Measurements from ENCODE around the gene APH1B.

The APH1B gene

GRCh38 chr15:63250312-63250965, 27.0 kb upstream of the APH1B start:
- Histone ChIP-seq H3K4me1 (ENCODE audit: control insufficient read depth in 5 of 5, insufficient read depth in 5 of 5, low read length in 5 of 5) (peaks cover 0 to 21% (median 14%) of the 10 kb centered on the region in 5 donors), H3K9ac (ENCODE audit: low read length in 5 of 5) (no peak overlapping the region), H3K27me3 (ENCODE audit: control insufficient read depth in 5 of 5, insufficient read depth in 4 of 5, low read length in 5 of 5) (no peaks in the 10 kb centered on the region), H3K9me3 (ENCODE audit: control insufficient read depth in 5 of 5, low read length in 5 of 5) (no peaks in the 10 kb centered on the region), H3K4me3 (ENCODE audit: low read depth in 1 of 5, low read length in 5 of 5) (no peak overlapping the region), H3K36me3 (ENCODE audit: control insufficient read depth in 5 of 5, insufficient read depth in 5 of 5, low read length in 5 of 5) (peaks cover 6 to 25% (median 12%) of the 10 kb centered on the region in 5 donors), H3K27ac (ENCODE audit: low read depth, low read length) (no peak overlapping the region)

DNA sequence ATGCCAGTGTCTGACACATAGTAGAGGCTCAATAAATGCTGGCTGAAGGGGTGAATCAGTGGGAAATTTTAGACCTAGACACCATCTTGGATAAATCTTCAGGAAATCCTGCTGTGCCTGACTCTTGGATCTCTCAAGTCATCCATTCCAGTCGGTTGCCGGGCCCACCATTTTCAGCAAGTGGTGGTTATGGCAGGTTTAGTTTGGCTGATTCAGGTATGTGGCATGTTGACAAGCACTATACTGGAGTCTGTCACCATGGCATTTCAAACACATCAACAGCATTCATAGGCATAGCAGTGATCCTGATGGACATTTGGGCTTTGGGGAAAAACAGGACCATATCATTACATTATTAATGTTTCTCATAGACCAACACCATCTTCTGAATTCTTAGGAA, 25.7 kb upstream of the APH1B start:
- no peak overlapping the region for H3K27ac ChIP-seq (ENCODE audit: low read depth, low read length)
- peaks cover 0 to 19% (median 10%) of the 10 kb centered on the region in 5 donors for H3K4me1 ChIP-seq (ENCODE audit: control insufficient read depth in 5 of 5, insufficient read depth in 5 of 5, low read length in 5 of 5)
- H3K9ac ChIP-seq (ENCODE audit: low read length in 5 of 5): no peak overlapping the region
- no peaks in the 10 kb centered on the region for H3K9me3 ChIP-seq (ENCODE audit: control insufficient read depth in 5 of 5, low read length in 5 of 5)
- H3K27me3 ChIP-seq (ENCODE audit: control insufficient read depth in 5 of 5, insufficient read depth in 4 of 5, low read length in 5 of 5): no peaks in the 10 kb centered on the region
- H3K36me3 ChIP-seq (ENCODE audit: control insufficient read depth in 5 of 5, insufficient read depth in 5 of 5, low read length in 5 of 5): peaks cover 6 to 32% (median 12%) of the 10 kb centered on the region in 5 donors
- no peak overlapping the region for H3K4me3 ChIP-seq (ENCODE audit: low read depth in 1 of 5, low read length in 5 of 5)

- no peak overlapping the region for H3K27ac ChIP-seq (ENCODE audit: low read depth, low read length)
- no peaks in the 10 kb centered on the region for H3K9me3 ChIP-seq (ENCODE audit: control insufficient read depth in 5 of 5, low read length in 5 of 5)
- H3K27me3 ChIP-seq (ENCODE audit: control insufficient read depth in 5 of 5, insufficient read depth in 4 of 5, low read length in 5 of 5): no peaks in the 10 kb centered on the region
- H3K9ac ChIP-seq (ENCODE audit: low read length in 5 of 5): no peak overlapping the region
- H3K4me1 ChIP-seq (ENCODE audit: control insufficient read depth in 5 of 5, insufficient read depth in 5 of 5, low read length in 5 of 5): peaks cover 0 to 15% (median 5%) of the 10 kb centered on the region in 5 donors
- H3K36me3 ChIP-seq (ENCODE audit: control insufficient read depth in 5 of 5, insufficient read depth in 5 of 5, low read length in 5 of 5): peaks cover 6 to 32% (median 12%) of the 10 kb centered on the region in 5 donors
- no peak overlapping the region for H3K4me3 ChIP-seq (ENCODE audit: low read depth in 1 of 5, low read length in 5 of 5)
These were observed 25.1 kb upstream of the APH1B start for GRCh38 chr15:63252292-63252691.

GRCh38 chr15:63254991-63255390, 22.4 kb upstream of the APH1B start:
- no peaks in the 10 kb centered on the region for H3K27me3 ChIP-seq (ENCODE audit: control insufficient read depth in 5 of 5, insufficient read depth in 4 of 5, low read length in 5 of 5)
- no peak overlapping the region for H3K4me3 ChIP-seq (ENCODE audit: low read depth in 1 of 5, low read length in 5 of 5)
- no peaks in the 10 kb centered on the region for H3K9me3 ChIP-seq (ENCODE audit: control insufficient read depth in 5 of 5, low read length in 5 of 5)
- H3K4me1 ChIP-seq (ENCODE audit: control insufficient read depth in 5 of 5, insufficient read depth in 5 of 5, low read length in 5 of 5): peaks cover 0 to 9% (median 0%) of the 10 kb centered on the region in 5 donors
- peaks cover 4 to 36% (median 12%) of the 10 kb centered on the region in 5 donors for H3K36me3 ChIP-seq (ENCODE audit: control insufficient read depth in 5 of 5, insufficient read depth in 5 of 5, low read length in 5 of 5)
- H3K9ac ChIP-seq (ENCODE audit: low read length in 5 of 5): no peak overlapping the region
- no peak overlapping the region for H3K27ac ChIP-seq (ENCODE audit: low read depth, low read length)

DNA sequence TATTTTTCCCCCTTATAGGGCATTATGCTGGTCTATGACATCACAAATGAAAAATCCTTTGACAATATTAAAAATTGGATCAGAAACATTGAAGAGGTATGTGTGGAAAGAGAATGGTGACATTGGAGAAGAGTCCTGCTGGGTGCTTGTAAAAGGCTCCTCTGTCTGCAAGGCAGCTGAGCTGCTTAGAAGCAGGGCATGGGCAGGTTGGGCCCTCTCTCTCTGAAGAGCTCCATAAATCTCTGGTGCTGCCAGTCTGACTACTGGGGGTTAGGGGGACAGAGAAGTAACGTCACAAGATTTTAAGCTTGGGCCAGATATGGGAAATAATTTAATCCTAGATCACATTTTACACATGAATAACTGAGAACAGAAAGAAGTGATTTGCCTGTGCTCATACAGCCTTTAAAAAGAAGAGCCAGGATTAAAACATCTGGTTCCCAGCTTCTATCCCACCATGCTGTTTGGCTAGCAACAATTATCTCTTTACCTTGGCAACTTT, 21.9 kb upstream of the APH1B start:
- Histone ChIP-seq H3K36me3 (ENCODE audit: control insufficient read depth in 5 of 5, insufficient read depth in 5 of 5, low read length in 5 of 5) (peaks cover 6 to 34% (median 11%) of the 10 kb centered on the region in 5 donors), H3K4me3 (ENCODE audit: low read depth in 1 of 5, low read length in 5 of 5) (no peak overlapping the region), H3K9ac (ENCODE audit: low read length in 5 of 5) (no peak overlapping the region), H3K4me1 (ENCODE audit: control insufficient read depth in 5 of 5, insufficient read depth in 5 of 5, low read length in 5 of 5) (peaks cover 0 to 9% (median 0%) of the 10 kb centered on the region in 5 donors), H3K27ac (ENCODE audit: low read depth, low read length) (no peak overlapping the region), H3K27me3 (ENCODE audit: control insufficient read depth in 5 of 5, insufficient read depth in 4 of 5, low read length in 5 of 5) (no peaks in the 10 kb centered on the region), H3K9me3 (ENCODE audit: control insufficient read depth in 5 of 5, low read length in 5 of 5) (no peaks in the 10 kb centered on the region)

DNA sequence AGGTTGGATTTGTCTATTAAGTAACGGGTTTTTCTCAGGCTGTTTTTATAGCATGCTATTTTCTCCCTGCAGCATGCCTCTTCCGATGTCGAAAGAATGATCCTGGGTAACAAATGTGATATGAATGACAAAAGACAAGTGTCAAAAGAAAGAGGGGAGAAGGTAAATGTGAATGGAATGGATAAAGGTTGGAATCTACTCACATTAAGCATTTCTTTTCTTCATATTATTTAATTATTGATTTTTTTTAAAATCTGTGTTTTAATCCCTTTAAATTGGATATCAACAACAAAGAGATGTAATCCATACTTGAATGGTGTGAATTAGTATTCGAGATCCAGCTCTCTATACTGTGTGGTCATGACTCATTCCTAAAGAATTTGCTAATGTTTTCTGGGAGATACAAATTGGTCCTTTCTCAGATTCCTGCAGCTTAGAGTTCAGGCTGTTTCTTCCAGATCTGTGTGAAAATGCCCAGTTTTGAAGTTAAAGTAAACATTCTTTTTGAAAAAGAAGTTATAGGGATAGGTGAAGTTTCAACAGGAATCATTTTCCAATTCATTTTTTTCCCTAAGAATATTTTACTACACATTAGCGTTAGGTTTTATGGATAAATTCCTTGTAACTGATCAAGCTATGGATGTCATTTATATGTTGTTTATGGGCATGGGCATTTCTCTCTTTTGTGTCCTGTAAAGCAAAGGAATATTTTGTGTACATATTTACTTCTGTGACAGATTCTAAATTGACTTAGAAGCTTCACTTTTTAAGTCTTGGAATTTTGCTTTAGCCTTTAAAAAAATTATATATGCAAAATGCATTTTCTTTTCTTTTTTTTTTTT, 20.8 kb upstream of the APH1B start:
- H3K9ac ChIP-seq (ENCODE audit: low read length in 5 of 5): peak overlapping the region in 1 of 5 donors; percentile 32
- no peaks in the 10 kb centered on the region for H3K27me3 ChIP-seq (ENCODE audit: control insufficient read depth in 5 of 5, insufficient read depth in 4 of 5, low read length in 5 of 5)
- H3K27ac ChIP-seq (ENCODE audit: low read depth, low read length): no peak overlapping the region
- H3K9me3 ChIP-seq (ENCODE audit: control insufficient read depth in 5 of 5, low read length in 5 of 5): no peaks in the 10 kb centered on the region
- H3K4me1 ChIP-seq (ENCODE audit: control insufficient read depth in 5 of 5, insufficient read depth in 5 of 5, low read length in 5 of 5): peaks cover 0 to 9% (median 0%) of the 10 kb centered on the region in 5 donors
- peaks cover 3 to 31% (median 15%) of the 10 kb centered on the region in 5 donors for H3K36me3 ChIP-seq (ENCODE audit: control insufficient read depth in 5 of 5, insufficient read depth in 5 of 5, low read length in 5 of 5)
- H3K4me3 ChIP-seq (ENCODE audit: low read depth in 1 of 5, low read length in 5 of 5): no peak overlapping the region

GRCh38 chr15:63258658-63259057, 18.7 kb upstream of the APH1B start:
- H3K9ac ChIP-seq (ENCODE audit: low read length in 5 of 5): no peak overlapping the region
- H3K27ac ChIP-seq (ENCODE audit: low read depth, low read length): no peak overlapping the region
- peaks cover 0 to 9% (median 0%) of the 10 kb centered on the region in 5 donors for H3K4me1 ChIP-seq (ENCODE audit: control insufficient read depth in 5 of 5, insufficient read depth in 5 of 5, low read length in 5 of 5)
- H3K4me3 ChIP-seq (ENCODE audit: low read depth in 1 of 5, low read length in 5 of 5): no peak overlapping the region
- no peaks in the 10 kb centered on the region for H3K27me3 ChIP-seq (ENCODE audit: control insufficient read depth in 5 of 5, insufficient read depth in 4 of 5, low read length in 5 of 5)
- peaks cover 7 to 31% (median 12%) of the 10 kb centered on the region in 5 donors for H3K36me3 ChIP-seq (ENCODE audit: control insufficient read depth in 5 of 5, insufficient read depth in 5 of 5, low read length in 5 of 5)
- no peaks in the 10 kb centered on the region for H3K9me3 ChIP-seq (ENCODE audit: control insufficient read depth in 5 of 5, low read length in 5 of 5)

- Histone ChIP-seq H3K36me3 (ENCODE audit: control insufficient read depth in 5 of 5, insufficient read depth in 5 of 5, low read length in 5 of 5) (peaks cover 12 to 32% (median 19%) of the 10 kb centered on the region in 5 donors), H3K9ac (ENCODE audit: low read length in 5 of 5) (no peak overlapping the region), H3K9me3 (ENCODE audit: control insufficient read depth in 5 of 5, low read length in 5 of 5) (no peaks in the 10 kb centered on the region), H3K4me3 (ENCODE audit: low read depth in 1 of 5, low read length in 5 of 5) (no peak overlapping the region), H3K27ac (ENCODE audit: low read depth, low read length) (no peak overlapping the region), H3K27me3 (ENCODE audit: control insufficient read depth in 5 of 5, insufficient read depth in 4 of 5, low read length in 5 of 5) (no peaks in the 10 kb centered on the region), H3K4me1 (ENCODE audit: control insufficient read depth in 5 of 5, insufficient read depth in 5 of 5, low read length in 5 of 5) (peaks cover 0 to 9% (median 0%) of the 10 kb centered on the region in 5 donors)
These were observed 16.6 kb upstream of the APH1B start for GRCh38 chr15:63260791-63261190.

- H3K9ac ChIP-seq (ENCODE audit: low read length in 5 of 5): no peak overlapping the region
- H3K4me1 ChIP-seq (ENCODE audit: control insufficient read depth in 5 of 5, insufficient read depth in 5 of 5, low read length in 5 of 5): peaks cover 0 to 4% (median 0%) of the 10 kb centered on the region in 5 donors
- no peak overlapping the region for H3K27ac ChIP-seq (ENCODE audit: low read depth, low read length)
- no peaks in the 10 kb centered on the region for H3K9me3 ChIP-seq (ENCODE audit: control insufficient read depth in 5 of 5, low read length in 5 of 5)
- H3K36me3 ChIP-seq (ENCODE audit: control insufficient read depth in 5 of 5, insufficient read depth in 5 of 5, low read length in 5 of 5): peaks cover 12 to 33% (median 19%) of the 10 kb centered on the region in 5 donors
- H3K4me3 ChIP-seq (ENCODE audit: low read depth in 1 of 5, low read length in 5 of 5): no peak overlapping the region
- no peaks in the 10 kb centered on the region for H3K27me3 ChIP-seq (ENCODE audit: control insufficient read depth in 5 of 5, insufficient read depth in 4 of 5, low read length in 5 of 5)
These were observed 16.1 kb upstream of the APH1B start for GRCh38 chr15:63261311-63261710.

DNA sequence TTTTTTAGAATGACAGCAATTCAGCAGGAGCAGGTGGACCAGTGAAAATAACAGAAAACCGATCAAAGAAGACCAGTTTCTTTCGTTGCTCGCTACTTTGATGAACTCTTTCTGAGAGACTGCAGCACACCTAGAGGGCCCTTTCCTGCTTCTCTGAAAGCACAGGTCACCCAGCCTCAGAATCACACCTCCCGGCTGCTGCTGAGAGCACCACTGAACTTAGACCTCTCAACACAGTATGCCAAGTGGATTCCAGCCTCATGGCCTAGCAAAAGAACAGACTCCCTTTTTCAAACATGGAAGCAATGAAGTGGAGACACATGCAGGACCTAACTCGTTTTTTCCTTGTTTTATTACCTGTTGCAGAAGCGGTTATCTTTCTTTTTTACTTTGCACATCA, 13.9 kb upstream of the APH1B start:
- H3K36me3 ChIP-seq (ENCODE audit: control insufficient read depth in 5 of 5, insufficient read depth in 5 of 5, low read length in 5 of 5): peaks cover 12 to 35% (median 19%) of the 10 kb centered on the region in 5 donors

More for the DNA sequence above, 13.9 kb upstream of the APH1B start:
- no peak overlapping the region for H3K4me3 ChIP-seq (ENCODE audit: low read depth in 1 of 5, low read length in 5 of 5)
- H3K27me3 ChIP-seq (ENCODE audit: control insufficient read depth in 5 of 5, insufficient read depth in 4 of 5, low read length in 5 of 5): no peaks in the 10 kb centered on the region
- no peaks in the 10 kb centered on the region for H3K4me1 ChIP-seq (ENCODE audit: control insufficient read depth in 5 of 5, insufficient read depth in 5 of 5, low read length in 5 of 5)
- no peak overlapping the region for H3K27ac ChIP-seq (ENCODE audit: low read depth, low read length)
- no peaks in the 10 kb centered on the region for H3K9me3 ChIP-seq (ENCODE audit: control insufficient read depth in 5 of 5, low read length in 5 of 5)
- H3K9ac ChIP-seq (ENCODE audit: low read length in 5 of 5): no peak overlapping the region
